Measurements from ENCODE around the gene HOXB13.

DNA sequence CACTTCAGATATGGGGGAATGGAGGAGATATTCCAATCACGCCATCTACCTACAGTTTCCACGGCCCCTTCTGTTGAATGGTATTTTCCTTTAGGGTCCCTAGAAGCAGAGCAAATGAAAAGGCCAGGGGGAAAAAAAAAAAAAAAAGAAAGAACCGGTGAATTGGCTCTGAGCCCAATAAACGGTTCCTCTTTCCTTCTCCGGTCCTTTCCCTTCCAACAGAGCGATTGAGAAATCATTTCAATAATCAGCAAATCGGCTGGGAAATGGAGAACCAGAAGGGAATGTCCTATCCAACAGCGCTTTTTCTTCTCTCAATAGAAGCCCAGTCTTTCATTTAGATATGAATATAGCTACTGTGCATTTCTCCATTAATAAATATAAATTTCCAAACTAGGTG, 26.8 kb upstream of the HOXB13 start:
- TF ChIP-seq, protein P1, sequence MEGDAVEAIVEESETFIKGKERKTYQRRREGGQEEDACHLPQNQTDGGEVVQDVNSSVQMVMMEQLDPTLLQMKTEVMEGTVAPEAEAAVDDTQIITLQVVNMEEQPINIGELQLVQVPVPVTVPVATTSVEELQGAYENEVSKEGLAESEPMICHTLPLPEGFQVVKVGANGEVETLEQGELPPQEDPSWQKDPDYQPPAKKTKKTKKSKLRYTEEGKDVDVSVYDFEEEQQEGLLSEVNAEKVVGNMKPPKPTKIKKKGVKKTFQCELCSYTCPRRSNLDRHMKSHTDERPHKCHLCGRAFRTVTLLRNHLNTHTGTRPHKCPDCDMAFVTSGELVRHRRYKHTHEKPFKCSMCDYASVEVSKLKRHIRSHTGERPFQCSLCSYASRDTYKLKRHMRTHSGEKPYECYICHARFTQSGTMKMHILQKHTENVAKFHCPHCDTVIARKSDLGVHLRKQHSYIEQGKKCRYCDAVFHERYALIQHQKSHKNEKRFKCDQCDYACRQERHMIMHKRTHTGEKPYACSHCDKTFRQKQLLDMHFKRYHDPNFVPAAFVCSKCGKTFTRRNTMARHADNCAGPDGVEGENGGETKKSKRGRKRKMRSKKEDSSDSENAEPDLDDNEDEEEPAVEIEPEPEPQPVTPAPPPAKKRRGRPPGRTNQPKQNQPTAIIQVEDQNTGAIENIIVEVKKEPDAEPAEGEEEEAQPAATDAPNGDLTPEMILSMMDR (IDR thresholded peaks at IDR 0.05) = no peak
- no peak for TF ChIP-seq POLR2A (IDR thresholded peaks at IDR 0.05)

Measured in right lobe of liver (tissue), 4 donors.